HepG2 (cell line): ENCODE data around the gene SNED1. TPM values are rescaled to one million over a fixed set of nuclear protein-coding genes. Genes with fewer than 3 reads are reported as not detected.

Experiments
- AHR ChIP-seq: IDR thresholded peaks from 2 replicates; pipeline ENCODE4 v1.6.1; 2018; ENCODE audit warnings: missing genetic modification reagents, missing compliant biosample characterization
- BCL3 ChIP-seq: sonication (generic); formaldehyde crosslinking; IDR thresholded peaks from 2 replicates; pipeline ENCODE4 v1.5.1; 2020; ENCODE audit warnings: mild to moderate bottlenecking, missing genetic modification reagents, moderate library complexity
- CREM ChIP-seq, 2 experiments: sonication (generic) in 1 of 2; formaldehyde crosslinking in 1 of 2; IDR thresholded peaks; 2 replicates each; pipeline versions ENCODE4 v1.4.0 to v1.6.1; 2016 to 2020; ENCODE audit warnings: antibody characterized with exemption in 1 of 2, mild to moderate bottlenecking in 1 of 2, missing genetic modification reagents in 1 of 2
- ESRRA ChIP-seq: sonication (generic); formaldehyde crosslinking; IDR thresholded peaks from 2 replicates; pipeline ENCODE4 v1.5.1; 2020; ENCODE audit warnings: mild to moderate bottlenecking, low read depth, missing genetic modification reagents
- ETV5 ChIP-seq: IDR thresholded peaks from 2 replicates; pipeline ENCODE4 v1.6.1; 2018; ENCODE audit warnings: missing biosample characterization, missing genetic modification reagents, inconsistent platforms, borderline replicate concordance
- GATAD2A ChIP-seq: IDR thresholded peaks from 2 replicates; pipeline ENCODE4 v1.6.1; 2016
- KLF13 ChIP-seq: sonication (generic); formaldehyde crosslinking; IDR thresholded peaks from 2 replicates; pipeline ENCODE4 v1.4.0; 2020; ENCODE audit warnings: mild to moderate bottlenecking, missing genetic modification reagents
- MXD1 ChIP-seq: sonication (generic); formaldehyde crosslinking; IDR thresholded peaks from 2 replicates; pipeline ENCODE4 v1.4.0; 2020; ENCODE audit warnings: mild to moderate bottlenecking, missing genetic modification reagents
- MYC ChIP-seq: sonication (generic); formaldehyde crosslinking; IDR thresholded peaks from 2 replicates; pipeline ENCODE4 v1.9.0; 2021; ENCODE audit warnings: missing genetic modification reagents, borderline replicate concordance
- MZF1 ChIP-seq: sonication (generic); formaldehyde crosslinking; IDR thresholded peaks from 2 replicates; pipeline ENCODE4 v1.8.1; 2023; ENCODE audit warnings: mild to moderate bottlenecking, missing genetic modification reagents, borderline replicate concordance
- NCOR1 ChIP-seq: fragments of 200-600 bp; sonication (generic); IDR thresholded peaks from 2 replicates; pipeline ENCODE4 v1.7.0; 2017; ENCODE audit warnings: antibody characterized with exemption, low read length, borderline replicate concordance
- NFRKB ChIP-seq: fragments of 450-650 bp; IDR thresholded peaks from 2 replicates; pipeline ENCODE4 v1.6.1; 2017
- ZFP62 ChIP-seq: sonication (generic); formaldehyde crosslinking; IDR thresholded peaks from 2 replicates; pipeline ENCODE4 v1.4.0; 2020; ENCODE audit warnings: missing genetic modification reagents
- ZNF7 ChIP-seq: IDR thresholded peaks from 2 replicates; pipeline ENCODE4 v1.6.1; 2016; ENCODE audit warnings: missing biosample characterization, missing genetic modification reagents
- ZNF780A ChIP-seq: sonication (generic); formaldehyde crosslinking; IDR thresholded peaks from 2 replicates; pipeline ENCODE4 v1.8.0; 2022; ENCODE audit warnings: mild to moderate bottlenecking, missing genetic modification reagents, moderate library complexity
- ZNF839 ChIP-seq: sonication (generic); formaldehyde crosslinking; IDR thresholded peaks from 2 replicates; pipeline ENCODE4 v1.4.0; 2020; ENCODE audit warnings: missing genetic modification reagents, mild to moderate bottlenecking, borderline replicate concordance
- ZNF850 ChIP-seq: sonication (generic); formaldehyde crosslinking; conservative IDR thresholded peaks from 2 replicates; pipeline ENCODE4 v1.9.0; 2021; ENCODE audit warnings: mild to moderate bottlenecking, missing genetic modification reagents
- polyA plus RNA-seq, 8 experiments: library from polyadenylated mRNA; depleted of rRNA in 3 of 8; stranded (reverse) in 7 of 8; unstranded in 1 of 8; fragments of >200 nt; fragmentation: Illumina TruSeq in 4 of 8; extraction: Trizol in 4 of 8; gene quantifications; 2 replicates each; pipeline versions ENCODE4 v1.2.1 to v1.2.3, GENCODE V29; 2011 to 2016; ENCODE audit warnings: low read depth in 4 of 8, missing spikeins in 1 of 8, mixed read lengths in 1 of 8; ENCODE audit not compliant: insufficient read depth in 1 of 8
- total RNA-seq, 5 experiments: library from RNA; depleted of rRNA; stranded (reverse); fragments of >200 nt; fragmentation: Illumina TruSeq; extraction: Trizol; gene quantifications; 2 replicates each; pipeline ENCODE4 v1.2.3, GENCODE V29; 2016; ENCODE audit warnings: low read depth in 1 of 5
- TF ChIP-seq, protein P1 (sequence below): sonication (generic); formaldehyde crosslinking; IDR thresholded peaks from 2 replicates; pipeline ENCODE4 v1.4.0; 2020; ENCODE audit warnings: missing genetic modification reagents
- TF ChIP-seq, protein P2 (sequence below): sonication (generic); formaldehyde crosslinking; IDR thresholded peaks from 2 replicates; pipeline ENCODE4 v1.4.0; 2020; ENCODE audit warnings: mild to moderate bottlenecking, missing genetic modification reagents, borderline replicate concordance
- TF ChIP-seq, protein P3 (sequence below): sonication (generic); formaldehyde crosslinking; IDR thresholded peaks from 2 replicates; pipeline ENCODE4 v1.5.0; 2020; ENCODE audit warnings: missing genetic modification reagents, mild to moderate bottlenecking, borderline replicate concordance

Gene SNED1
- total and polyA plus RNA-seq, 2 of the 13 experiments (the other 11 are each of a cell fraction or from before 2014, with no cell fraction given) = 0.15 to 0.65 TPM

DNA sequence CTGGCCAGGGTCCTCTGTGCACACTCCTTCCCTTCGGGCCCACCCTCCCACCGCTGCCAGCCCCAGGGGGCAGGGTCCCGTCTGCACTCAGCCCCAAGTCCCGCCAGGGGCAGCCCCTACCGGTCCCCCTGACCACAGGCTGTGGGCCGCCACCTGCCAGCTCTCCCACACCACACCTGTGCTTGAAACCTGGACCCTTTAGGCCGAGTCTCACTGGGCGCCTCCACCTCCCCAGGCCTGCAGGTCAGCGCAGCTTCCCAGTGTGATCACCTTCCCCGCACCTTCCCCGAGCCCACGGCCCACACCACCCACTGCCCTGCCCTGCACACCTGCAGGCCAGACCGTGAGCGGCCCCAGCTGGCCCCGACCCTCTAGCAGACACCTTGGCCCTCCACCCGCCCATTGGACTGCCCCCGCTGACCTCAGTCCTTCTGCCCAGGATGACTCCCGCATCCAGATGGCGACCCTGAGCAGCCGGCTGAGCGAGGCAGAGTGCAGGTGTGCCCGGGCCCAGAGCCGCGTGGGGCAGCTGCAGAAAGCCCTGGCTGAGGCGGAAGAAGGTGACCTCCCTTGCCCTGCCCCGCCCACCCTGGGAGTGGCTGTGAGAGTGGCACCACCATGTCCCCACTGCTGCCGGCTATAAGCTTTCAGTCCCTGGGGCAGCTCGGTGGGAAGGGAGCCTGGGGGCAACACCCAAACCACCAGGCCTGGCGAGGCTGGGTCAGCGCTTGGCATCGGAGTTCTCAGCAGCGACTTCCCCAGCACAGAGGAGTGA, 31.3 kb upstream of the SNED1 start (continued):
- TF ChIP-seq BCL3 (CRISPR knock-in tag) (no peak; the same call in 1 of the 2 replicates), GATAD2A (peak; percentile 38; the same call in 1 of the 2 replicates), KLF13 (CRISPR knock-in tag) (no peak), ESRRA (CRISPR knock-in tag) (0 out of 2 replicates have a peak, but pooled peaks have one; percentile 54), ZNF7 (CRISPR knock-in tag) (no peak), ZNF839 (CRISPR knock-in tag) (no peak), ETV5 (CRISPR knock-in tag) (no peak), AHR (CRISPR knock-in tag) (no peak), NCOR1 (no peak), MYC (CRISPR knock-in tag) (peak; percentile 55; the same call in 1 of the 2 replicates), CREM (IDR thresholded peaks at IDR 0.05) (no peak), CREM (CRISPR knock-in tag; IDR thresholded peaks at IDR 0.05) (no peak), MXD1 (CRISPR knock-in tag) (0 out of 2 replicates have a peak, but pooled peaks have one; percentile 25), ZNF850 (no peak), ZNF780A (CRISPR knock-in tag) (no peak), ZFP62 (CRISPR knock-in tag) (no peak), MZF1 (CRISPR knock-in tag) (no peak), NFRKB (no peak)
- TF ChIP-seq, protein P1, sequence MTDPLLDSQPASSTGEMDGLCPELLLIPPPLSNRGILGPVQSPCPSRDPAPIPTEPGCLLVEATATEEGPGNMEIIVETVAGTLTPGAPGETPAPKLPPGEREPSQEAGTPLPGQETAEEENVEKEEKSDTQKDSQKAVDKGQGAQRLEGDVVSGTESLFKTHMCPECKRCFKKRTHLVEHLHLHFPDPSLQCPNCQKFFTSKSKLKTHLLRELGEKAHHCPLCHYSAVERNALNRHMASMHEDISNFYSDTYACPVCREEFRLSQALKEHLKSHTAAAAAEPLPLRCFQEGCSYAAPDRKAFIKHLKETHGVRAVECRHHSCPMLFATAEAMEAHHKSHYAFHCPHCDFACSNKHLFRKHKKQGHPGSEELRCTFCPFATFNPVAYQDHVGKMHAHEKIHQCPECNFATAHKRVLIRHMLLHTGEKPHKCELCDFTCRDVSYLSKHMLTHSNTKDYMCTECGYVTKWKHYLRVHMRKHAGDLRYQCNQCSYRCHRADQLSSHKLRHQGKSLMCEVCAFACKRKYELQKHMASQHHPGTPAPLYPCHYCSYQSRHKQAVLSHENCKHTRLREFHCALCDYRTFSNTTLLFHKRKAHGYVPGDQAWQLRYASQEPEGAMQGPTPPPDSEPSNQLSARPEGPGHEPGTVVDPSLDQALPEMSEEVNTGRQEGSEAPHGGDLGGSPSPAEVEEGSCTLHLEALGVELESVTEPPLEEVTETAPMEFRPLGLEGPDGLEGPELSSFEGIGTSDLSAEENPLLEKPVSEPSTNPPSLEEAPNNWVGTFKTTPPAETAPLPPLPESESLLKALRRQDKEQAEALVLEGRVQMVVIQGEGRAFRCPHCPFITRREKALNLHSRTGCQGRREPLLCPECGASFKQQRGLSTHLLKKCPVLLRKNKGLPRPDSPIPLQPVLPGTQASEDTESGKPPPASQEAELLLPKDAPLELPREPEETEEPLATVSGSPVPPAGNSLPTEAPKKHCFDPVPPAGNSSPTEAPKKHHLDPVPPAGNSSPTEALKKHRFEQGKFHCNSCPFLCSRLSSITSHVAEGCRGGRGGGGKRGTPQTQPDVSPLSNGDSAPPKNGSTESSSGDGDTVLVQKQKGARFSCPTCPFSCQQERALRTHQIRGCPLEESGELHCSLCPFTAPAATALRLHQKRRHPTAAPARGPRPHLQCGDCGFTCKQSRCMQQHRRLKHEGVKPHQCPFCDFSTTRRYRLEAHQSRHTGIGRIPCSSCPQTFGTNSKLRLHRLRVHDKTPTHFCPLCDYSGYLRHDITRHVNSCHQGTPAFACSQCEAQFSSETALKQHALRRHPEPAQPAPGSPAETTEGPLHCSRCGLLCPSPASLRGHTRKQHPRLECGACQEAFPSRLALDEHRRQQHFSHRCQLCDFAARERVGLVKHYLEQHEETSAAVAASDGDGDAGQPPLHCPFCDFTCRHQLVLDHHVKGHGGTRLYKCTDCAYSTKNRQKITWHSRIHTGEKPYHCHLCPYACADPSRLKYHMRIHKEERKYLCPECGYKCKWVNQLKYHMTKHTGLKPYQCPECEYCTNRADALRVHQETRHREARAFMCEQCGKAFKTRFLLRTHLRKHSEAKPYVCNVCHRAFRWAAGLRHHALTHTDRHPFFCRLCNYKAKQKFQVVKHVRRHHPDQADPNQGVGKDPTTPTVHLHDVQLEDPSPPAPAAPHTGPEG (CRISPR knock-in tag) = no peak
- TF ChIP-seq, protein P2, sequence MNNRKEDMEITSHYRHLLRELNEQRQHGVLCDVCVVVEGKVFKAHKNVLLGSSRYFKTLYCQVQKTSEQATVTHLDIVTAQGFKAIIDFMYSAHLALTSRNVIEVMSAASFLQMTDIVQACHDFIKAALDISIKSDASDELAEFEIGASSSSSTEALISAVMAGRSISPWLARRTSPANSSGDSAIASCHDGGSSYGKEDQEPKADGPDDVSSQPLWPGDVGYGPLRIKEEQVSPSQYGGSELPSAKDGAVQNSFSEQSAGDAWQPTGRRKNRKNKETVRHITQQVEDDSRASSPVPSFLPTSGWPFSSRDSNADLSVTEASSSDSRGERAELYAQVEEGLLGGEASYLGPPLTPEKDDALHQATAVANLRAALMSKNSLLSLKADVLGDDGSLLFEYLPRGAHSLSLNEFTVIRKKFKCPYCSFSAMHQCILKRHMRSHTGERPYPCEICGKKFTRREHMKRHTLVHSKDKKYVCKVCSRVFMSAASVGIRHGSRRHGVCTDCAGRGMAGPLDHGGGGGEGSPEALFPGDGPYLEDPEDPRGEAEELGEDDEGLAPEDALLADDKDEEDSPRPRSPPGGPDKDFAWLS (CRISPR knock-in tag) = no peak
- TF ChIP-seq, protein P3, sequence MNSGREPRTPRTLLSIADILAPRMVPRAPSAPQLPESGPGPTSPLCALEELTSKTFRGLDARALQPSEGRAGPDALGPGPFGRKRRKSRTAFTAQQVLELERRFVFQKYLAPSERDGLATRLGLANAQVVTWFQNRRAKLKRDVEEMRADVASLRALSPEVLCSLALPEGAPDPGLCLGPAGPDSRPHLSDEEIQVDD (CRISPR knock-in tag) = no peak; the same call in 1 of the 2 replicates
